GM10847 (cell line): Measurements from ENCODE around the gene LAPTM4A.

Source experiments
- POLR2A ChIP-seq: IDR thresholded peaks from 2 replicates; pipeline ENCODE4 v1.6.1; 2011; ENCODE audit not compliant: insufficient read length; ENCODE audit errors: extremely low read depth

Gene LAPTM4A

GRCh38 chr2:20062615-20063545 is 11.5 kb upstream of the LAPTM4A start:
- TF ChIP-seq POLR2A, result no peak

GRCh38 chr2:20061940-20062339 is 10.5 kb upstream of the LAPTM4A start:
- TF ChIP-seq POLR2A, result no peak

DNA sequence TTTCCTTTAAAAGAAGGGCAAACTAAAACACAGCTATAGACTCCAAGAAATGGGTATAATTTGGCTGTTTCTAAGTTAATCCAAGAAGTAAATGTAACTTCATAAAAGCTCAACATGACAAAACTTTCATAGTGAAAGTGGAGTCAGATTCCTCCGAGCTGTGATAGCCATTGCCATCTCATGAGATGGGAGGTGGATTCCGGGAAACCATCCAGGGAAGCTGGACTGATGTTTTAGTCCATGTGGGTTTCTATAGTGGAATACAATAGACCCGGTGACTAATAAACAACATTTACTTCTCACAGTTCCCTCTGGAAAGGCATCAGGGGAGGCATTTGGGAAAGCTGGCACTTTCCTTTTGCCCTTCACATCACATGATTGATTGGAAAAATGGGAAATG is 10.0 kb upstream of the LAPTM4A start:
- TF ChIP-seq POLR2A, result no peak

DNA sequence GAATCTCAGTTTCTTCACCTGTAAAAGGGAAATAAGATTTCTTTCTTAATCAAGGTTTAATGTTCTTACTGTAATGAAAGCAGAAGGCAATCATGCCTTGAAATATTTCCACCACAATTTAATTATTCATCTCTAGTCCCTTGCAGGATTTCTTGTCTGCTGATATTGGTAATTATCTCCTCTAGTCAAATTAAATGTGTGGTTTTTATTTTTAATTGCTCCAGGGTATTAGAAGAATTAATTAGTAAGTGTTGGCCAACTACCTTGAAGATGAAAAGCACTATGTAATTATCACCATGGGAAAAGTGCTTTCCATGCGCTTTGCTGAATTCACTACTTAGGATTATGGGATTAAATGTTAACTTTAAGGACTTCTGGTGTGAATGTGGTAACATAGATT is 8.7 kb upstream of the LAPTM4A start:
- TF ChIP-seq POLR2A, result no peak

- TF ChIP-seq POLR2A, result no peak
Measured at GRCh38 chr2:20057268-20057667, 5.8 kb upstream of the LAPTM4A start.

GRCh38 chr2:20054931-20055330 is 3.5 kb upstream of the LAPTM4A start:
- TF ChIP-seq POLR2A, result no peak

DNA sequence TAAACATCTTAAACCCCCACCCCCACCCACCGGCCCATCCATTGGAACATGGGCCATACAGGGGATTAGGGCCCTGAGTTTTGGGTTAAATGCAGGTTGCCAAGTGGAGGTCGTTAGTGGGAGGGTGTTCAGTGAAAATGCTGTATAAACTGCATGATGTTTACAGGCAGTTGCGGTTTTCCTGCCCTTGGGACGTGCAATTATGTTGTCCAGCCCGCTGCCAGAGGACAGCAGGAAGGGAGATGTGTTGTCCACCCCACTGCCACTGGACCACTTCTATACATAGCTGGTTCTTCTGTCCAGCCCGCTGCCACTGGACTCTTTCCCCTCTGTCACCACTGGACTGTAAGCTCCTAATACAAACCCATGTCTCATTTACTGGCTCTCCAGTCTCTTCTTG is 2.7 kb upstream of the LAPTM4A start:
- no peak for TF ChIP-seq POLR2A

GRCh38 chr2:20052861-20053281 is 1.4 kb upstream of the LAPTM4A start:
- no peak for TF ChIP-seq POLR2A

GRCh38 chr2:20052229-20052851 is 912 bp upstream of the LAPTM4A start:
- TF ChIP-seq POLR2A, result no peak

- no peak for TF ChIP-seq POLR2A
Measured at GRCh38 chr2:20050646-20051531, 539 bp downstream of the LAPTM4A start.

DNA sequence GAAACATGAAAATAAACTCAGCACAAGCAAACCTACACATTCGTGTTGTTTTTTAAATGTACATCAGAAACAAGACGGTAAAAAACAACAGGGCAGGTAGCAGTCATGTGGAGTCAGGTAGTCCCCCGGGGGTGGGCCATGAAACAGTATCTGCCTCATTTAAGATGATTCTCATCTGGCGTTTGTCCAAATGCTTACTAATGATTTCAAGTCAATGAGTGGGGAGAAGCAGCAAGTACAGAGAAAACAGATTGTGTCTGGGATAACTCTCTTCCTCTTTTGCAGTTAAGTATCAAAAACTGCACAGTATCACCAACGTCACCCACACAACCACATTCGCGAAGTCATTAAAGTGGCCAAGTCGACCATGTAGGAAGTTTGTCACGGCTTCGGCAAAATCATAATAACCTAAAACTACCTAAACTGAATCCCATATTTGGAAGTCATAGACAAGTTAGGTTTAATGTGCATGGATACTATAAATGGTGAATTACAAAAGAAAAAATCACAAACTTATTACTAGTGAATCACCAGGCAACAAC is 1.3 kb downstream of the LAPTM4A start:
- TF ChIP-seq POLR2A, result no peak

DNA sequence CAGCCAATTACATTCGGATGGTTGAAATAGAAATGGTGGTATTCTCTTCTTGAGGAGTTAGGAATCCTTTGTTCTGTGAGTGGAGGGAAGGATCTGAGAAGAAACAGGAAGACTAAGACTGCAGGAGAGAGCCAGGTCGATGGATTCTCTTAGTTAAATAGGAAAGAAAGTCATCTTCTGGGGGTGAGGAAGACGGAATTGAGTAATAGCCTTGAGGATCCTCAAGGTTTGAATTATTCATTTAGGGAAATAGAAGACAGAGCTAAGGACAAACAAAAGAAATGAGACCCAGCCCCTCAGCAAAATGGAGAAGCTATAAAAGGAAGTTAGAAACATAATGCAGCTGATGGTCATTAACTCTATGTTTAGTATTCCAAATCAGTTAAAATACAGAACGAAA is 1.8 kb downstream of the LAPTM4A start:
- no peak for TF ChIP-seq POLR2A

DNA sequence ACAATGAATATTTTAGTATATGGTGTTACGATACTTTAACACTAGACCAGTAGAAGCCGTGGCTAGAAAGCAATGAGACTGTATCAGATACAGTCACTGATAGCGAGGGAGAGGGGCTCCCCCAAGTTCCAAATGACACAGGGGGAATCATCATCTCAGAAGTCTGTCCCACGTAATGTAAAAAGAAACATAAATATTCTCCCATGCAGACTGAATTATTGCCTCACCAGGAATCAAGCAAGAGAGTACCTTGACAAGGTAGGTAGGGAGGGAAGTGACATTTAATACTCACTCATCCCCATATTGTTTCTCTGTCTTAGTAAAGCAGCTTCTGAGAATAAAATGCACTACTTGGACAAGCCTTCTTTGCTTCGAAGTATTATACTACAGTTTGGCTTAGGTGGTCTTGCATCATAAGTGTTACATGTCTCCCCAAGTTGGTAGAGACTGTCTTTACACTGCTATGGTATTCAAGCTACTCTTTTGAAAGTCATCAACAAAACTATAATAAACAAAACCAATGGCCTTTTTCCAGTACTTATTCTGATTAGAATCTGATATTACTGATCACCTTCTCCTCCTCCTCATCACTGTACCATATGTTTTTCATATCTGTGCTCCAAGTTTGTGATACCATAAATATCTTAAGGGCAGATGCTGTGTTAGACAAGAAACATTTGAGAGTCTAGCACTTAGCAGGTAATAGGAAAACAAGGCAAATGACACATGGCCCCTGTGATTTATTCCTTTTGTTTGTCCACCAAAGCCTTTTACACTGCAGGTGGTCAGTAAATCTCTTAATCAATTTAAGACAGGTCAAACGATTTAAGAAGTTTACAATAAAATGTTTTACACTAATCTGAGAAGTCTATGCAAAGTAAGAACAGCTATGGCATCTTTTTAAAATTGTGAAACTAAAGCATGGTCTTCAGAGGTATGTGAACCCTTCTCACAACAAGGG is 2.7 kb downstream of the LAPTM4A start:
- TF ChIP-seq POLR2A, result no peak

DNA sequence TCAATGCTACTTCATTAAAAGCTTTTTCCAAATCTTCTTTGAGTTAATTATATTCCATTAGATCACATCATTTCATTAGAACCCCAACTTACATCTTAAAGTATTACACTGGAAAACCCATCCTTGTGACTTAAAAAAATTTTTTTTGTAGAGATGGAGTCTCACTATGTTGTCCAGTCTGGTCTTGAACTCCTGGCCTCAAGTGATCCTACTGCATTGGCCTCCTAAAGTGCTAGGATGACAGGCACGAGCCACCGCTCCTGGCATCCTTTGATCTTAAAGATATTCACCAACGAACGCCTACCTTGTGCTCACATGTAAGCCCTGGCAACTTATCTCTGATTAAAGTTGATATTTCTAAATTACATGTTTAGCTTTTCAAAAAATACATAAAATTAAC is 6.7 kb downstream of the LAPTM4A start:
- no peak for TF ChIP-seq POLR2A

DNA sequence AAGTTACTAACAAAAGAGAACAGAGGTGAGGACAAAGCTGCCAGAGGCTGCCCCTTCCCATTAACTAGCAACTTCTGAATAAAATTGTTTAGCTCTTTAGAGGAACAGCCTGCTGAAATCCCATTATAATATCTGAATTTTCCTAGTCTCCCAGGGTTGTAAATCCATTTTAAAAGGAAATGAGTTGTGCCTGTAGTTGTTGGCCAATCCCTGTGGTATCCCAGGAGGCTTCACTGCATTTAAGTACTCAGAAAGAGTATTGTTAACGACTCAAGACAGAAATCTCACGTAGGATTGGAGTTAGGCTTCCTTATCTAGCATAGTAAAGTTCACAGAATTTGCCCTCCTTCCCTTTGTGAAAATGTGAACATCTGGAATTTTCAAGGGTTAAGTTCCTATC is 8.9 kb downstream of the LAPTM4A start:
- no peak for TF ChIP-seq POLR2A
